GOT3 (cell line): Measurements from ENCODE around the gene CDC42BPB.

Experiments
- DNase-seq: peaks from one replicate; lab custom pipeline; 2025; ENCODE audit warnings: mixed read lengths; lab: John Stamatoyannopoulos, UW

Gene CDC42BPB

DNA sequence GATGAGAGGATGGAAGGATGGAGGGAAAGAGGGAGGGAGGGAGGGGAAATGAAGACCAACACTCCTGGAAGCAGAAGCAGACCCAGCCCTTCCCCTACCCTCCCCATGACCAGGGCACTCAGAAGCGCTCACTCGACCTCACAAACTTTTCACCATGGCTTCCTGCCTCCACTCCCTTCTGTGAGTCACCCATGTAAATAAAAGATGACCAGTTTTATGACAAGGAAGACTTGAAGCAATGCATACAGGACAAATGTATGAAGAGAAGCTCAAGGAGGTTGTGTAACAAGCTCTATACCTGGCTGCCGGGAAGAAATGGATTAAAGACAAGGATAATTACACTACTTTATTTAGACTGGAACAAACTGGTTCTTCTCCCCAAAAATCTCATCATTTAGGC is 63.8 kb downstream of the CDC42BPB start:
- DNase-seq, result no peak

DNA sequence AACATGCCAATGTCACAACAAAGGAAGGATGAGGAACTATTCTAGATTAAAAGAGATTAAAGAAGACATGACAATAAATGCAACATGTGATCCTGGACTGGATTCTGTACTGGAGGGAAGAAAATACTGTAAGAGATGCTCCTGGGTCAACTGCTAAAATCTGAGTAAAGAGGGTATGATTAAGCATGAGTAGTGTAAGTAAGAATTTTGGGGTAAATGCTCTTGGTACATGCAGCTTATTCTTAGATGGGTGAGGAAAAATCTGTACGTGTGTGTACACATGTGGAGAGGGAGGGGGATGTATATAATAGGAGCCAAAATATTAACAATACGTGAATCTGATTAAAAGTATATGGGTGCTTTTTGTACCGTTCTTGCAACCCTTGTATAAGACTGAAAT is 66.0 kb downstream of the CDC42BPB start:
- no peak for DNase-seq

DNA sequence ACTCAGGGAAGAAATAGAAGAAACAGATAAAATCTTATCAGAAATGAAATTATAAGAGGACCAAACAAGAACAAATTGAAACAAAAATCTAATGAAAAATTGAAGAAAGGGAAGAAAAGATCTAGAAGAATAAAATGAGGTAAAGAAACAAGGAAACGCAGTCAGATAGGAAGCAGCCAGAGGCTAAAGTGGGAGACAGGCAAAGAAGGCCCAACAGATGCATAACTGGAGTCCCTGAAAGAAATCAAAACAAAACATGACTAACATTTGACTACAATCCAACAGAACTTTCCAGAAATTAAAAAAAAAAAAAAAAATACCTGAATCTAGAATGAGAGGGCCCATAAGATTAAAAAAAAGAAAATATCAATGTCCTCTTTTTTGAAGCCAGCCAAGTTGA is 69.3 kb downstream of the CDC42BPB start:
- DNase-seq, result no peak

DNA sequence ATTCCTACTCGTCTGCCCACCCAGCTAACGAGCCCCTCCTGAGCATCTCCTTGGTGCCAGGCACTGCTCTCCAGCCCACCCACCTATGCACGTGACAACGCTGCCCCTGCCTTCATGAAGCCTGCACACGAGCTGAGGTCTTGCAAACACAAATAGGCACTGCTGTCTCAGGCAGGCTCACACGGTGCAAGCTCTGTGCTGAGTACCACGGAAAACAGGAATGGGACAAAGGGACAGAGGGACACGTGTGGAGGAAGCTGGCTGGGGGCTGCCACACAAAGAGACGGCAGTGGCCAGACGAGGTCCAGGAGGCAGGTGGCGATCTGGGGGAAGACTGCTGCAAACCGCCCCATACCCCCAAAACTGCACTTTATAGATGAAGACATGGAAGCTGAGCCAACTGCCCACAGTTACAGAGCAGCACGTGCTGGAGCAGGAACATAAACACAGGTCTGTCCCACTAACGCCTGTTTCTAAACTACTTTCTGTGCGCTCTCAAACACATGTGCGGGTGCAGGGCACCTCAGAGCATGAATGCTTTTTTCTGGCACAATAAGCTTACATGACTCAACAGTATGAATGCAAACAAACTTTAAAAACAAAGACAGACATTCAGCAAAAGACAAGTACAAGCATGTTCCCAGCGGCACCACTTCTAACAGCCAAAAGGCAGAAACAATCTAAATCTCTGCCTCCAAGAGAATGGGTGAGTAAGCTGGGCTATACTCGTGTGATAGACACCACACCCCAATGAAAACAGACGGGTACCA is 70.4 kb downstream of the CDC42BPB start:
- DNase-seq, result no peak

DNA sequence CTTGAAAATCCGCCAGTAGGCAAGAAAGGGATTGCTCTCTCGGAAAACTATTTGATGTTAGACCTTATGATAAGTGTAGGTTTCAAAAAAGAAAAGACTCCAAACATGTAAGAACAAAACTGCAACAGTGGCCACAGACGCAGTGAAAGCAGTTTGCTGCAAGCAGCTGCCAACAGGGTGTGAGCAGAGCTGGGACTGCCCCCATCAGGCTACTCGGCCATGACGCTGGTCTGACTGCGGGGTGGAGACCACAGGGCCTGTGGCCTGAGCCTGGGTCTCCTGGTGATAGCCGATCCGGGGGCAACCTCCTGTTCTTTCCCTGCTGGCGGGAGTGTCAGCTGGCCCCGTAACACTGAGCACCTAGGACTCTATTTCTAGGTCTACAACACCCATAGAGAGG is 71.7 kb downstream of the CDC42BPB start:
- DNase-seq, result no peak

DNA sequence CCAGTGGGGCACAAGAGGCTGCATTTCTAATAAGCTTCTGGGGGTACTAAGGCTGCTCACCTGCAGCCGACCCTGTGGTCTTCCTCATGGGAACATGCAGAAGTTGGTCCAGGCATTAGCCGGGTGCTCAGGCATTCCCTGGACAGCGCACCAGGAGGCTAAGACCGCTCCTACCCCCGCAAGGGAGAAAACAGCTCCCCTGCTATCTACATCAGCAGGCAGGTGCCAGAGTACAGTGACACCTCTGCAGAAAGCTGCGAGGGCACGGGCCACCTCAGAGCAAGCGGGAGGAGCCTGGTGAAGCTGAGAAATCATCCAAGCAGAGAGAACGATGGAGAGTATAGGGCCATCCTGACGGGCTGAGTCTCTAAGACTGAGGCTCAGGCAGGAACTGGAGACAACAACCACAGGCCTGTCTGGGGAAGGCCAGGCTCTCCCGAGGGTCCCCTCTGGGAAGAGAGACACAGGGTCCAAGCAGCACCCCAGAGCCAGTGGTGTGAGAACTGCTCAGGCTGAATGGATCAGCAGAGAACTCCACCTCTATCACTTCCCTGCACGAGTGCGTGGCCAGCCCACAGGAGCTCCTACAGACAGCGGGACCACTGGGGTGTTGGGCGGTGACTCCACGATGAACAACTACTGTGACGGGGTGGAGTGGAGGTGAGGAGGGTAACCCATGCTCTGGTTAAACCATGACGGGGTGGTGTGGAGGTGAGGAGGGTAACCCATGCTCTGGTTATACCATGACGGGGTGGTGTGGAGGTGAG is 72.8 kb downstream of the CDC42BPB start:
- no peak for DNase-seq

DNA sequence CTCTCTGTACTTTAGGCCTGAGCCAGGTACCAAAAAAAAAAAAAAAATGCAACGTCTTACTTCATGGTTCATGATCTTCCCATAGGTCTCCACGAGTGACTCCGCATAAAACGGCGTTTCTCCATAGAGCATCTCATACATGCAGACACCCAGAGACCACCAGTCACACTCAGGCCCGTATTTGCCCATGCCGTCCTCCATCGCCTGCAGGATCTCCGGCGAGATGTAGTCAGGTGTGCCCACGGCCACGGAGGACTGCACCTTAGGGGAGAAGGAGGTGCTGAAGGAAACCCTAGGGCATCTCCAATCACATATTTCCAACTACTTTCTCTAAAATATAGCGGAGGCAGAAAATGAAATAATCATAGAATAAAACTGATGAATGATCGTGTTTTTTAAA is 73.9 kb downstream of the CDC42BPB start:
- DNase-seq, result no peak

DNA sequence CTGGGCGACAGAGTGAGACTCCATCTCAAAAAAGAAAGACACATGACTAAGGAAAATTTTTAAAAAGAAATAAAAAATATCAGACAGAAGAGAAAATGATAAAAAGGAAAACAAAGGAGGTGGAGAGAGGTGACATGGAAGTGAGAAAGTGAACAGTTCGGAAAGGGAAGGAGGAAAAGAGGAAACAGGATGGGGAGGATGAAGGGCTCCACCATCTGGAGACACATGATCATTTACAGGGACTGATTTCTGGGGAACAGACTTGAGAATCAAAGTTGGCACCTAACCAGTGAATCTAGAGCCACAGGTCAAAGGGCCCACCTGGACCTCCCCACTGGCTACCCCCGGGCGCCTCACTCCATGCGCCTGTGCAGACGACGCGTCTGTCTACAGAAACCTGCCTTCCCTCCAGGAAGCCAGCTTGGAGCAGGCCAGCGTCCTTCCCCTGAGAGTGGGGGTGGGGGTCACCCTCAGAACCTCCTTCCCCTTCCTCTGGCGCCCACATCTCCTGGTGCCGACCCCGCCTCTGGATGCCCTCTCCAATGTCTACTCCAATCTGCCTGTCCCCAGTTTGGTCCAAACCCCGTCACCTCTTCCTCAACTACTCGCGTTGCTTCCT is 74.4 kb downstream of the CDC42BPB start:
- DNase-seq, result no peak

DNA sequence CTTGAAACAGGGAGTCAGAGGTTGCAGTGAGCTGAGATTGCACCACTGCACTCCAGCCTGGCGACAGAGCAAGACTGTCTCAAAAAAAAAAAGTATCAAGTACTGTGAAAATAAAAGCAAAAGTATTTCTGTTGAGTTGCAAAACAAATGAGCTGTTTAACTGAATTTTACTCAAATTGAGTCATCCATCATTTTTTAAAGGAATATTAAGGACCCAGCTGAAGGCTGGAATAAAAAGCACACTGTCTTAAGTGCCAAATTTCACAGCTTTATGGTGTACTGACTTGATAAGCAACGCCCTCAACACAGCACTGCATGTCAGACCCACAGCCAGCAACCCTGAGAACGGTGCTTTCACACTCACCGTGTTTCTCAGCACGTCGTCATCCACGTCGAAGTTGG is 76.9 kb downstream of the CDC42BPB start:
- no peak for DNase-seq

DNA sequence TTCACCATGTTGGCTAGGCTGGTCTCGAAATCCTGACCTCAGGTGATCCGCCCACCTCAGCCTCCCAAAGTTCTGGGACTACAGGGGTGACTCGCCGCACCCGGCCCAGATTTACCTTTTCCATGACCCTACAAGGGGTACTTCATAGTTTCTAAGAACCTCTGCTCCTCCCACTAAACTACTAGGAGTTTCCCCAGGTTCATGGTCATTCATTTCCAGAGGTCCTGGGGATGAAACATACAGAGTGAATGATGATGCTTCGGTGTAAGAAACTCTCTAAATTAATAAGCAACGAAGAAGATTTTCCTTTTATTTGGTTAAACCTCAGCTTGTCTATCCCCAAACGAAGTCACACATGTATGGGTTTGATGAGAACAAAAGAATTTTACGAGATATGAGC is 77.9 kb downstream of the CDC42BPB start:
- no peak for DNase-seq

DNA sequence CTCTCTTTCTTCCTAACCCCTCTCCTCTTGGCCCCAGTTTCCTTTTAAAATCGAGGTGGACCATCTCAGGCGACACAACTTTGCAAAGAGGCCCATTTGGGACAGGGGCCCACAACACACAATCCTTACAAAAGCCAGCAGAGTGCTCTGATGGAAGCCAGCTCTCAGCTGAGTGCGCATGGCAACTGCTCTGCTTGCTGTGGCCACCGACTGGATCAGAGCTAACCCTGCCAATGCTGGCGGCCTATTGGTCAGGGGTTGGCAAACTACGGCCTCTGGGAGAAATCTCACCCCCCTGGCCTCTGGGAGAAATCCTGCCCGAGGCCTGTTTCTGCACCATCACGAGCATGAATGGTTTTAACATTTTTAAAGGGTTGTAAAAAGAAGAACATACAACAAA is 79.9 kb downstream of the CDC42BPB start:
- DNase-seq, result no peak

DNA sequence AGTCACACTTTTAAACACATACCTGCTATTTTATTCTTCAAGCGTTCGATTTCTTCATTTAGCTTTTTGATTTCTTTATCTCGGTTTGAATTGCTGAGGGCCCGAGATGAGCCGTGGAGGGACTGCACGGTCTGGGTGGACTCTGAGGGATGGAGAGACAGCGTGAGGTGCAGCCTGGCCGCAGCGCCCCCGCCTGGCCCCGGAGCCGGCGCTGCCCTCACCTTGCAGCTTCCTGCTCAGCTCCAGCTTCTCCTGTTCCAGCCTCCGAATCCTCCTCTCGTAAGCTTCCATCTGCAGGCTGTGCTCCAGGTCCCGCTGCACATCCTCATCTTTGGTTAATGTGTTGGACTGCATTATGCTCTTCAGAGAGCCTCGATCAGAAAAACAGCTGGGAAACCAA is 81.7 kb downstream of the CDC42BPB start:
- no peak for DNase-seq

DNA sequence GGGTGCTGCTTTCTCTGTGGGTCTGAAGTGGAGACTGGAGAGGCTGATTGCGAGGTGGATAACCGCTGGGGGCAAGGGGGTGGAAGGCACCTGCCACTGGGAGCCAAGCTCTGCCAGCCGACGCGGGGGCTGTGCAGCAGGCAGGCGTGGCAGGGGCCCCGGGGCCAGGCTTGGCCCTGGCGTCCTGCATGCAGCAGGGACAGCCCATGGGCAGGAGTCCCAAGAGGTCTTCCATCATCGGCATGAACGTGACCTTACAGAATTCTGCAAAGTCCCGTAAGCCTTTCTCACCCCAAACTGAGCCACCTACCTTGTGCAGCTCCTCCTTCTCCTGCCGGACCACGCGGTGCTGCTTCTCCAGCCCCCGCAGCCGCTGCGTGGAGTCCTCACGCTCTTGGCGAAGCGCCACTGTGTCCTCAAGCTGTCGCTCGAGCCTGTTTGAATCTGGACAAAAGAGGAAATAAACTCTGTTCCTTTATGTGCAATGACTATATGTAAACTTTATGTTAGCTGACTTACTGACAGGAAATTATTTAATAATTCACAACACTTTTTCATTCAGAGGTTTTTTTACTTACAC is 83.6 kb downstream of the CDC42BPB start:
- no peak for DNase-seq

DNA sequence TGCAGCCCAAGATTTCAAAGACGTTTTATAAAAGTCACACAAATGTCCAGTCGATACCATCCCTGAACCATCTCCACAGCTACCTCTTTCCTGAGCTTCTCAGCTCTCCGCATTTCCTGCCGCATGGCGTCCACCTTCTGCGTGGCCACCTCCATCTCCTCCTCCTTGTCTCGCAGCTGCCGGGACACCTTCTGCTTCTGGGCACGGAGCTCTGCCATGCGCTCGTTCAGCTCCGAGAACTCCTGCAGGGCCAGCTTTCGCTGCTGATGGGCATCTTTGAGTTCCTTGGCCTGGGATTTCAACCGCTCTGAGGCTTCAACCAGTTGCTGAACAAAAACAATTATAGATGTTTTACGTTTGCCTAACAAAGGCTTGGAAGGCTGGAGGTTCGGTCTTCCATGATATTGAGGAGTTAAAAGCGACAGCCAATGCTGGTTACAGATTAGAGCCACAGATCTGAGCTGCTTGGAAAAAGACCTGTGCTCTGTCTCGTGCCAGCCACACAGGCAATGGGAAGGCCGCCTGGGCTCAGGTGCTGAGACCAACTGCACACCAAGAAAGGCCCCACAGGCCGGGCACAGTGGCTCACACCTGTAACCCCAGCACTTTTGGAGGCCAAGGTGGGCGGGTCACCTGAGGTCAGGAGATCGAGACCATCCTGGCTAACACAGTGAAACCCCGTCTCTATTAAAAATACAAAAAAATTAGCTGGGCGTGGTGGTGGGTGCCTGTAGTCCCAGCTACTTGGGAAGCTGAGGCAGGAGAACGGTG is 85.3 kb downstream of the CDC42BPB start:
- DNase-seq, result no peak

DNA sequence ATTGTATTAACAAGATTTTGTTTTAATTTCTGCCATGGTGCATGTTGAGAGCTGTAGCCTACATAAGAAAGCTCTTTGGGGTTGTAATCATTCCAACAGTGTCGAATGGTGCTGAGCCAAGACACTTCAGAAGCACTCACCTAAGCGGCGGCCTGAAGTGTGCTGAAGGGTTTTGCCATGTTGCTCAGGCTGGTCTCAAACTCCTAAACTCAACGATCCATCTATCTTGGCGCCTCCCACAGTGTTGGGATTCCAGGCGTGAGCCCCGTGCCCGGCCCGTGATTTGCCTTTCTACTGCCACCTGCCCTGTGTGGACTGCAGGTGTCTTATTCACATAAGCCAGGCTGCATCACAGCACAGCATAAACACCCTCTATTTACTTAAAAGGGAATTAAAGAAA is 86.0 kb downstream of the CDC42BPB start:
- DNase-seq, result no peak

DNA sequence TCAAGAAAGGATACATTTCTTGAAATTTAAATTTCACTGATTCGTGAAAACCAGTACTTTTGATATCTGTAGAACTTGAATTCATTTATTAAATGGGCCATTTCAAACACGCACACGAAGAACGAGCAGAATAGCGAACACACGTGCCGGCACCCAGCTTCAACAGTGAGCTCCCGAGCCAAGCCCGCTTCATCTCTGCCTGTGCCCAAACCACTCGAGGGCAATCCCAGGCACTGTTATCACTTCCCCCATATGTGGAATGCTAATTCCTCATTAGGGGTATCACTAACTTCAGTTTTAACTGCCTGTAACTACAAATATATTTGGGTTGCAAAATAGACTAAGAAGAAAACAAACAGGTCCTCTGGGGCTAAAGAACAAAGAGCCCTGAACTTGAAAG is 86.9 kb downstream of the CDC42BPB start:
- no peak for DNase-seq

DNA sequence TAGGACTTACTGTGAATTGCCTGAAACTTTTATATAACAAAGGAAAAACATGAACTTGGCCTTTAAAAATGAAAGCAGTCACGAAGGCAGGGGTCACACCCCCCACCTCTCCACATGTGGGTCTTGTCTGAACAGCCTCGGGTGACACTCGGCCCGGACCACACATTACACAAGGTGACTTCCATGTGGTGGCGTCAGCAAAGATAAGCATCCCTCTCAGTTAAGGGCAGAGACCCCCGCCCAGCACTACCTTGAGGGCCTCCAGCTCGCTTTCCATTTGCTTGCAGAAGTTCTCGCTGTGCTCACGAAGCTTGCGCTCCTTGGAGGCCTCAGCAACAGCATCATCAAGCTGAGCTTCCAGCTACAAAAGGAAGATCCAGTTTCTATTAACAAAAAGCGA is 87.4 kb downstream of the CDC42BPB start:
- DNase-seq, result no peak

DNA sequence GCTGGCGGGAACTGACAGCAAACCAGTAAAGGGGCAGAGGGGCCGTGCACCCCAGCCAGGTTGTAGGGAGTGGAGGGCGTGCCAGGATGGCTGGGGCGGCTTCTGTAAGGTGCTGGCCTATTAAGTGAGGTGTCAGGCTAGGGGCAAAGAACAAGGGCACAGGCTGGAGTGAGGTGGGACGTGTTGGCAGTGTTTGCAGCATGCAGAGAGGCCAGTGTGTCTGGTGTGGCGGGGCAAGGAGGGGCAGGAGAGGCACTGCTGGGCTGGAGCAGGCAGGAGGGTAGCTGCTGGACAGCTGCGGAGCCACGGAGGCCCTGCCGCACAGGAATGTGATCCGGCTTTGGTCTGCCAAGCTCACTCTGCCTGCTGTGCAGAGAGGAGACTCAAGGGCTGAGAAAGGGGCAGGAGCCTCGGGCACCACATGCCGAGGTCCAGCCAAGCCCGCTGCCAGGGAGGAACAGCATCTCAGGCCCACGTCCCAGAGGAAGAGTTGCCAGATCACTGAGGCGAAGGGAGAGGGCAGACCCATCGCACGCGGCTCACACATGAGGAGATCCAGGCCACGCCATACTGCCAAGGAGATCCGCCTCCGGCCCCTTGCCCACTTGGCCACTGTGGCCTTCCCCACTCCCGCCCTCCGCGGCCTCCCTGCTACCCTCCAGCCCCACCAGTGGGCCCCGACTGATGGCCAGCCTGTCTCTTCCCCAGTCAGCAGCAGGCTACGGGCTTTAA is 88.1 kb downstream of the CDC42BPB start:
- no peak for DNase-seq

DNA sequence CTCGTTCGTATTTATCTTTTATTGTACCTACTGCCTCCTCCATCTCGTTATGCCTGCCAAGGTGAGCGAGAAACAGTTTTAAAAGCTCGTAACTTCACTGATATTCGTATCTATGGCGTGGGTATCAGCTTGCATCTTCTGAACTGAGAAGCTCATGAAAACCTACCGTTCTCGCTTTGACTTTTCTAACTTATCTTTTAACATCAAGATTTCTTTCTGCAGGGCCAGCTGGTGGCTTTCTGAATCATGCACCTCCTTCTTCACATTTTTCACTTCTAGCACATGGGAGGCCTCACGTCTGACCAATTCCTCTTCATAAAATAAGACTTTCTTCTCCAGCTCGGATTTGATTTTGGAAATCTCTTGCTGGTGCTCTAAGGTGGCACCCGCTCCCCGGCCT is 89.0 kb downstream of the CDC42BPB start:
- no peak for DNase-seq

DNA sequence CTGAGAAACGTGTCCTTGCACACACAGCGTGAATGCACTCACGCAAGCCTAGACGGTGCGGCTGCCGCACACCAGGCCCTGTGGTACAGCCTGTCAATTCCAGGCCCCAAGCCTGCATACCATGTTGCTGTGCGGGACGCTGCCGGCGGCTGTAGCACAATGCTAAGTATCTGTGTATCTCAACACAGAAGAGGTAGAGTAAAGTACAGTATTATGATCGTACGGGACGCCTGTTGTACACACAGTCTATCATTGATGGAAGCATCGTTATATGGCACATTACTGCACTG is 89.9 kb downstream of the CDC42BPB start:
- DNase-seq, result no peak

DNA sequence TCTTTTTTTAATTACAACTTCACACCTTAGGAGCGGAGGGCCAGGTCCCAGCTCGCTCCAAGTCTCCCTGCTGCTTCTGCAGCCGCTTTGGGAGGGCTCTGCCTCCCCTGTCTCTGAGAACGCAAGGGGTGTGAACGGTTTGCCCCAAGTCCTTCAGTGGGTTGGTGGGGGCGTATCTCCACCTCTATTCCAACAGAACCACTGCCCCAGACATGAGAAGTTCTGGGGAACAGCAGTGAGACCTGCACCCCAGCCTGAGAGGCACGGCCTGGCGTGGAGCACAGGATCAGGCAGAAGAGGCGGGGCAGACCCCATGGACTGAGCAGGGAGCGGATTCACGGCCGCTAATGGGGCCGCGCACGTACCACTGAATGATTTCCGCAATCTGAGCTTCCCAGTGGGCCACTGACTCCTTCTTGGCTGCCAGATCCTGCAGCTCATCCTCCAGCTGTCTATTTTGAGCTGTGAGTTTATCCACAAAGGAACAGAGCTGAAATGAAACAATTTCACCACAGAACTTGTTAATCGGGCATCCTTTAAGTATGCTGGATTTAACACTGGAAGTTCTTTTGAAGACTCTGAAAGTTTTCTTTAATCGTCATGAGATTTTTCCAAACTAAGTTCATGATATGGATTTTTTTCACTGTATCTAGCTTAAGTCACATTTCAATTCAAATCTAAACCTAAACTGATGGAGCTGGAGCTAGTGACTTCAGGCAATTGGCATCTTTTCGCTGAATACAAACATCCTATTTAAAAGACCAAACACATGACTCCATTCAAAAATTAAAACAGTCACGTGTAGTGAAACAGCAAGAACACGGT is 90.5 kb downstream of the CDC42BPB start:
- no peak for DNase-seq
